Keratinocyte (primary cell): ENCODE results near the gene AMBRA1.

ENCODE experiments used
- CTCF ChIP-seq, 3 experiments: IDR thresholded peaks in 1 of 3; conservative IDR thresholded peaks in 1 of 3; optimal IDR thresholded peaks in 1 of 3; 2 replicates in 2 of 3; 3 replicates in 1 of 3; pipeline versions ENCODE3 to v1.5.1; 2011; ENCODE audit warnings: low read length in 3 of 3, mild to moderate bottlenecking in 3 of 3, moderate library complexity in 2 of 3, control low read depth in 1 of 3, inconsistent platforms in 1 of 3; ENCODE audit not compliant: insufficient read depth in 2 of 3; ENCODE audit errors: extremely low read depth in 1 of 3
- EZH2 ChIP-seq: IDR thresholded peaks from one replicate; pipeline ENCODE4 v1.6.1; 2012; ENCODE audit warnings: inconsistent platforms, mild to moderate bottlenecking, low read length, moderate library complexity

DNA sequence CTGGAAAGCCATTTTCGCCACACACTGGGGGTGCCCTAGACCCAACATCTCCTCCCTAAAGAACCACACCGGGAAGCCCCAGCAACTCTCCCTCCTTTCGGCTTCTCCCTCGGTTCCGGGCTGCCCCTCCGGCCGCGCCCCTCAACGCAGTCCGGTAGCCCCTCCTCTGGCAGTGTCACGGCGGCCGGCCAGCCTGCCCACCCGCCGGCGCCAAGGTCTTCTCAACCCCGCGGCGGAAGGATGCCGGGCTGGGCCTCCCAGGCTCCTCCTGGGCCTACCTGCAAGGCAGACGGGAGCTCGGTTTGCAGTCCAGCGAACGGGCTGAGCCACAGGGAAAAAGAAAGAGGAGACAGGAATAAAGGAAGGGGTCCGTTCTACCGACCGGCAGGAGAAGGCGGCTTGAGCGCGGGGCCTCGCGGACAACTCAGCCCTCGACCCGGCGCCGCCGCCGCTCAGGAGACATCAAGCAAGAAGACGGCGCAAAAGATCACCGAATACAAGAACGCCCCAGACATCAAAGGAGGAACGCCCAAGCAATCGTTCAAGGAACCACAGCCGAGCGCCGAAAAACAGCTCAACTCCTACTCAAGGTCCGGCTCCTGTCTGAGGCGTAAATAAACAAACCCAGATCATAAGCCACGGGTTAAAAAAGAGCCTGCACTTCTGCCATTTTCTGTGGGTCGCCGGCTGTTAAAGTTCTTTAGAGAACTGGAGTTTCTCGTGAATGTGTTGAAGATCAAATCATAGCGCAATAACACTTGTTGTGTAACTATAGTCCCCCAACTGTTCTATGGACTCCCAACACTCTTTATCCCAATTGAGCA, at the start of gene AMBRA1:
- TF ChIP-seq EZH2 (no peak), CTCF (optimal IDR thresholded peaks at IDR 0.05 in 1 of 3, IDR thresholded peaks at IDR 0.05 in 1 of 3, conservative IDR thresholded peaks at IDR 0.05 in 1 of 3; ENCODE audit: extremely low read depth in 1 of 3, insufficient read depth in 2 of 3, low read length in 3 of 3) (no peak)
